ENCODE data around the gene GPX4.

Gene GPX4

GRCh38 chr19:1085676-1086442 lies 17.9 kb upstream of the GPX4 start:
- DNase-seq, result no peak

- DNase-seq, result no peak
Measured at GRCh38 chr19:1086613-1087012, 17.2 kb upstream of the GPX4 start.

DNA sequence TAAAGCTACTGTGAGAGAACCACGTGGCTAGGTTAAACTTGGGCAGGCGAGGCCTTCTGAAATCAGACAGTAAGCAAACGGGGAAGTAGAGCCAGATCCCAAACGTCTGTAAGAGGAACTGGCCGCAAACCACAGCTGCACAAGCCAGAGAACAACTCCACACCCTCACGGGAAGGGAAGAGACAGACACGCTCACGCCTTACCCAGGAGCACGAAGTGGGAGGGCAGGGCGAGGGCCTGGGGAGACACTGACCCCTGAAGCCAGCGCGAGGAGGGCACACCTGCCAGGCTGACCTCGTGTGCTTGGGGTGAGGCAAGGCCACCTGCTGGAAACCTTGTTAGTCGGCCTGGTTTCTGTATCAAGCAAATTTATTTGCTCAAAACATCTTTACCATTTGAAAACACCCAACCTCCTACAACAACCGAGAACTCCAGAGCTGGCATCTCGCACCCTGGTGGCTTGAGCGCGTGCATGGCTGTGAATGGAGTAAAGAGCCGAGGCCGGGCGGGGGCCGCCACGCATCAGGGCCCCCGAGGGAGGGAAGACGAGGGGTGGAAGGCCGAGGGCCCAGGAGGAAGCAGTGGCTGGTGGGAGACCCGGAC lies 15.9 kb upstream of the GPX4 start:
- no peak for DNase-seq

- DNase-seq, result no peak
Measured at GRCh38 chr19:1088416-1089010, 15.3 kb upstream of the GPX4 start.

GRCh38 chr19:1089126-1089771 lies 14.5 kb upstream of the GPX4 start:
- DNase-seq, result no peak

DNA sequence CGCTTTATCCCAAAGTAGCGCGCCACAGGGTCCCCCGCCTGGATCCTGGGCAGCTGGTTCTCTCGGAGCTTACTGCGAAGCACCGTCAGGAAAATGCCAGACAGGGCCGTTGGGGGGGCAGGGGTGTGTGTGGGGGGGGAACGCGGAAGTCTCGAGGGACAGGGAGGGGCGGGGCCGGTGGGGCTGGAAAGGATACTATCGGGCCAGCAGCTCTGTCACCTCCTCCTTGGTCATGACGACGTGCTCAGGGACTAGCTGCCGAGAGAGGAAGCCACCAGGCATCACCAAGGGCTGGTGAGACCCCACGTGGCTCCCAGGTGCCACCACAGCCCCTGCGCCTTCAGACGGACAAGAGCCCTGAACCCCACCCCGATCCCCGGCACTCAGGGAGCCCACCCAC lies 13.9 kb upstream of the GPX4 start:
- no peak for DNase-seq

- DNase-seq, result no peak
Measured at GRCh38 chr19:1090731-1091543, 12.9 kb upstream of the GPX4 start.

DNA sequence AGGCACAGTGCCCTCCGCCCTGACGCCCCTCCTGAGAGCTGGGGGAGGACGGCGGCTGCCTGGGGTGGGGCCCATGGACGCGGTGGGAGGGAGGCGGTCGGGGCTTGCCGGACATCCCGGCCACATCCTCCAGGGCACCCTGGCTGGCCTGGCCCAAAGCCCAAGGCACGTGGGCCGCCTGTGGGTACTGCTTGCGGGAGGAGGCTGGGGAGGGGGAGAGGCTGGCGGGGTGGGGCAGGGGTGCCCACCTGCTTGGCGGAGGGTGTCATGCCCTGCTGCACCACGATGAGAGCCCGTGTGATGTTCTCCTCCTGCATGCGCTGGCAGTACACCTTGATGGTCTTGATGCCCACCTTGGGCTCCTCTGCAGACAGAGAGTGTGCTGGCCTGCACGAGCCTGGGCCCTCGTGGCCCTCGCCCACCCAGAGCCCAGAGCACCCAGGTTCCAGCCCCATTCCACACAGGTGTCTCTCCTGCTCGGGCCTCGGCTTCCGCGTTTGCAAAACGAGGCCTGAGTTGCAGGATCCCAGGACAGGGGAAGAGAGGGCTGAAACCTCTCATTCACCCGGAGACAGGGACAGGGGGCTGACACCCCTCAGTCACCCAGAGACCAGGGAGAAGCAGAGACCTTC lies 12.1 kb upstream of the GPX4 start:
- no peak for DNase-seq

- DNase-seq, result no peak
Measured at GRCh38 chr19:1093330-1093729, 10.5 kb upstream of the GPX4 start.

DNA sequence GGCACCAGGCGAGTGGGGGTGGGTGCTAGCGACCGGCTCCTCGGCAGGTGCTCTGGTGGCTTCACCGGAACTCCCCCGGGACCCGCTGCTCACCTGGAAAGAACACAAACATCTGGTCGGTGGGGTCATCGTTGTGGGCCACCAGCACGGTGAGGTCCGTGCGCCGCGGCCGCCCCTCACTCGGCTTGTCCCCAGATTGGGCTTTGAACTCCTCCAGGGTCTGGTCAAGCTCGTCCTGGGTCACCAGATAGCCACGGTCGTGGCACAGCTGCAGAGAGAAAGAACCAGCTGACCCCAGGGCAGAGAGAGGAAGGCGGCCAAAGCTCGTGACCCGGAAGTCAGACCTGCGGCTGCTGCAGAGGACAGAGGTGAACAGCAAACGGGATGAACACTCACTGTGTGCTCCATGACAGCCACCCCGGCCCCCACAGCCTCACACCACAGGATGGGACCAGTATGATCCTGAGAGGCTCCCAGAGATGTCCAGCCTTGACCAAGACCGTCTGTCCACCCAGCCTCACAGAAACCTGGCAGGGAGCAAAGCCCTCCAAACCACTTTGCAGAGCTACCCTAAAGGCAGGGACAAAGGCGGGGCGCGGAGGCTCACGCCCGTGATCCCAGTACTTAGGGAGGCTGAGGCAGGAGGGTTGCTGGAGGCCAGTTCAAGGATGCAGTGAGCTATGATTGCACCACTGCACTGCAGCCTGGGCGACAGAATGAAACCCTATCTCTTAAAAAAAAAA lies 9.8 kb upstream of the GPX4 start:
- no peak for DNase-seq

DNA sequence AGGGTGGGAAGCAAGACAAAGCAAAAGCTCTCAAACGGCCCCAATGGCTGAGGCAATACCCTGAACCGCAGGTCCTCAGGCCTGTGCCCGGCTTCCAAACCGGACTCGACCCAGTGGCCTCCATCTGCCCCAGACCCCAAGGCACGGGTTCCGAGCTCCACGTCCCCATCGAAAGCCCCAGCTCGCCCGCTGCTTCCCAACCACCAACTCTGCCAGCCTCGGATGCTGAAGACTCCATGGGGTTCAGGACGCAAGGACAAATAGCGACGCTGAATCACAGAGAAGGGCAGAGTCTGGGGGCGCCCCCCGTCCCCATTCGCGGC lies 9.2 kb upstream of the GPX4 start:
- DNase-seq, result no peak

GRCh38 chr19:1094978-1095701 lies 8.7 kb upstream of the GPX4 start, which contains the start of gene POLR2E:
Gene POLR2E (minus strand): TSS chr19:1095375. CDS start chr19:1095315, 60 bp downstream.
- peak; percentile 98 for DNase-seq

DNA sequence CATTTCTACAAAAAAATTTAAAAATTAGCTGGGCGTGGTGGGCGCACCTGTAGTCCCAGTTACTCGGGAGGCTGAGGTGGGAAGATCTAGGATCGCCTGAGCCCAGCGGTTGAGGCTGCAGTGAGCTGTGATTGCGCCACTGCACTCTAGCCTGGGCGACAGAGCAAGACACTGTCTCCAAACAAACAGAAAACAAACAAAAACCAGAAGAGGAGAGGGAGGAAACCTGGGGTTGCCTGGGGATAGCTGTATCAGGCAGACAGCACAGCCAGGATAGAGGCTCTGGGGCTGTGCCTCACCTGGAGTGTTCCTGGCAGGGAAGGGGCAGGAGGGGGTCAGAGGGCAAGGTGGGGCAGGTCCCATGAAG lies 6.0 kb upstream of the GPX4 start:
- DNase-seq, result no peak

DNA sequence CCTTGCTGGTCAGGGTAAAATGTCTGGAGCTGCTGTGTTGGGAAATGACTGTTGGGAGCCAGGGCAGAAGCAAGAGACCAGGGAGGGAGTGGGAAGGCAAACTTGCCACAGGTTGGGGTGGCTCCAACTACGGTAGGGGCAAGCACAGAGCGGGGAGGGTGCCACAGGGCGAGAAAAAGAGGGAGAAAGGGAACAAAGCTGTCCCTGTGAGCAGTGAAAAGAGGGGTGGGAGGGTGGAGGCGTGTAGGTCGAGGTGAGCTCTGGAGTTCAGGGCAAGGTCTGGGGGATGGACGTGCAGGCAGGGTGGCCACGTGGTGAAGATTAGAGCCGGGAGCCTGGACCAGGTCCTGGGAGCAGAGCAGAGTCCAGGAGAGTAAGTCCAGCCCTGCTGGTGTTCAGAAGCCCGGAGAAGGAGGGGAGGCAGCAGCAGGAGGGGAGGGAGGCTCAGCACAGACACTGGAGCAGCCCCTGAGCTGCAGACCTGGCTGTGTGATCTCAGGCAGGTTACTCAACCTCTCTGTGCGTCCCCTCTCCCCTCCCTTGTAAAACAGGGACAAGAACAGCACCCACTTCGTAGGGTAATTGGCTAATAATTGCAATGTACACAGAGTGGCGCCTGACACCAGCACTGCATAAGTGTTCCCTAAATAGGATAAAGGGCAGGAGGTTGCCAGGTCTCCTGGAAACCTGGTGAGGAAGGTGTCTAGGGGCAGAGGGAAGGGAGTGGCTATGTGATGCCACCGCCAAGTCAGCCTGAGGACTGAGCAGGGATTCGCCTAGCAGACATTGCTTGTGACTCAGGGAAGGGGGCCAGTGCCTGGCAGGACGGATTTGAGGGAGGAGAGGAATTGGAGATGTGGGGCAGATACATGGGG lies 5.4 kb upstream of the GPX4 start:
- DNase-seq, result no peak

DNA sequence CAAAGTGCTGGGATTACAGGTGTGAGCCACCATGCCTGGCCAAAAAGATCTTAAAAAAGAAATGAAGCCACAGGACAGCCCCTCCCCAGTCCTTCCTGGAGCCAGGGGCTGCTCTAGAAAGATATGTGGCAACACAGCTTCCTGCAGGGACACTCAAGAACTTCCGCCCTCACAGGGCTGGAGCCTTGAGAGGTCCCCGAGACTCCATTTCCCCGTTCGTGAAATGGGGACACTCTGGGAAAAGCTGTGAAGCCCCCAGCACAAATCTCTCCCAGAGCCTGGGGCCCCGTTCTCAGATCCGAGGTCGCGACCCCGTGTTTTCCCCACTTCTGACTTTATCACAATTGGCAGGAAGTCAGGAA lies 2.5 kb upstream of the GPX4 start:
- no peak for DNase-seq

DNA sequence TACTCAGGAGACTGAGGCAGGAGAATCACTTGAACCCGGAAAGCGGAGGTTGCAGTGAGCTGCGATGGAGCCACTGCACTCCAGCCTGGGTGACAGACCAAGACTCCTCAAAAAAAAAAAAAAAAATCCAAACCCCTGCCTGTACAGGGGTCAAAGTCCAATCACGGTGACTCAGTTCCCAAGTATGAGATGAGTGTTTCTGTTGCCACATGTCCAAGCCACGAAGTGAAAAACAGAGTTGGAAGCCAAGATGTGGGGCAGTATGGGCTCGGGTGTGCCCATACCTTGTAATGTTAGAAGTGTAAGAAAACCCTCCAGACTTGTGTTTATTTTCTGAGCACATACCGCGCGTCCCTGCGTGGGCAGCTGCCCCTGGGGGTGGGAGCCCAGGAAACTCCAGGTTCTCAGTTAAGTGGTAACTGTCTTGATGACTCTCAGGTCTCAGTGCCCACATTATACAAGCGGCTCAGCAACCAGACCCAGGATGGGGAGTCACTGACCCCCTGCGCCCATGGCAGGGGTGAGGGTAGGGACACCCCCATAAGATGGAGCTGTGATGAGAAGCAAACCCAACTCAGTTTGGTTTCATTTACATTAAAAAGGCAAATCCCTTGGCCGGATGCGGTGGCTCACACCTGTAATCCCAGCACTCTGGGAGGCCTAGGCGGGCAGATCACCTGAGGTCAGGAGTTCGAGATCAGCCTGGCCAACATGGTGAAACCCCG lies 1.2 kb upstream of the GPX4 start:
- DNase-seq, result no peak

DNA sequence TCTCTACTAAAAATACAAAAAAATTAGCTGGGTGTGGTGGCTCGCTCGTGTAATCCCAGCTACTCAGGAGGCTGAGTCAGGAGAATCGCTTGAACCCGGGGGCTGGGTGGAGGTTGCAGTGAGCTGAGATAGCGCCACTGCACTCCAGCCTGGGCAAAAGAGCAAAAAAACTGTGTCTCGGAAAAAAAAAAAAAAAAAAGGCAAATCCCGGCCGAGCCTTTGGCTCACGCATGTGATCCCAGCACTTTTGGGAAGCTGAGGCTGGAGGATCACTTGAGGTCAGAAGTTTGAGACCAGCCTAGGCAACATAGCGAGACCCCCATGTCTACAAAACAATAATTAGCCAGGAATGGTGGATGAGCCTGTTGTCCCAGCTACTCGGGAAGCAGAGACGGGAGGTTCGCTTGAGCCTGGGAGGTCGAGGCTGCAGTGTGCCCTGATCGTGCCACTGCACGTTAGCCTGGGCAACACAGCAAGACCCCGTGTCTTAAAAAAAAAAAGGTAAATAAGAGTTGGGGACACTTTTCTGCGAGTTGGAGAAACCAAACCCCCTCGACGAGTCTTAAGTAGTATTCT lies 574 bp upstream of the GPX4 start:
- no peak for DNase-seq

GRCh38 chr19:1104311-1105007 lies 665 bp downstream of the GPX4 start:
- DNase-seq, result peak; percentile 66

Data from stimulated activated CD4-positive, alpha-beta T cell treated with anti-CD3 and anti-CD28 coated beads, Interleukin-12 subunit alpha, Interleukin-12 subunit beta, amount 100 ng/mL, for 4 hours (primary cell).